C4-2B (cell line): Measurements from ENCODE around the gene PIGQ.

Source experiments
- ZFX ChIP-seq: fragments of 450-650 bp; IDR thresholded peaks from 2 replicates; pipeline ENCODE4 v1.6.1; 2017
- TF ChIP-seq, protein P1 (sequence below): fragments of 450-650 bp; conservative IDR thresholded peaks from 2 replicates; pipeline ENCODE4 v1.5.1; 2017; ENCODE audit warnings: mild to moderate bottlenecking

DNA sequence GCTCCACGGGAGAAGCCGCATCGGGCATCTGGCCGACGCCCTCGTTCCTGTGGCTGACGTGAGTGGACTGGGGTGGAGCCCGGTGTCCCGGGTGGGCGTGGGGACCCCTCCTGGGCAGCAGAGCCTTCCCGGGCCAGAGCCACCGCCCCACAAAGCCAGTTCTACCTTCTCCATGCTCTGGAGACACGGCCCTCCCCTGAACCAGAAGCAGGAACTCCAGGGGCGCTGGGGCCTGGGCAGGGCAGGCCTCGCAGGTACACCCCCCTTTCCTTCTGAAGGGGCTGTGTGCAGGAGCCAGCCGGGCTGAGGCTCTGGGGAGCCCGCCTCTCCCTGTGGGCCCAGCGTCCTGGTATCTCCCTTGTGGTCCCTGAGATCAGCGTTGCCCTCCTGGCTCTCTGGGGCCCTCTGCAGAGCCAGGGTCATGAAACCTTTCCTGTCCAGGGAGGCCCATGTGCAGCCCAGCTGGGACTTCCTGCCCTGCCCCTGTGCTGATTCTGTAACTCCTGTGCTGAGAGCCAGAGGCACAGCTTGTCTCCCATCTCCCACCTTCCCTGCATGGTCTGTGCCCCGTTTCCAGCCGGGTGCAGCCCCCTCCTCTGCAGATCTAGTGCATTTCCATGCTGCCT, 6.5 kb downstream of the PIGQ start:
- TF ChIP-seq, protein P1, sequence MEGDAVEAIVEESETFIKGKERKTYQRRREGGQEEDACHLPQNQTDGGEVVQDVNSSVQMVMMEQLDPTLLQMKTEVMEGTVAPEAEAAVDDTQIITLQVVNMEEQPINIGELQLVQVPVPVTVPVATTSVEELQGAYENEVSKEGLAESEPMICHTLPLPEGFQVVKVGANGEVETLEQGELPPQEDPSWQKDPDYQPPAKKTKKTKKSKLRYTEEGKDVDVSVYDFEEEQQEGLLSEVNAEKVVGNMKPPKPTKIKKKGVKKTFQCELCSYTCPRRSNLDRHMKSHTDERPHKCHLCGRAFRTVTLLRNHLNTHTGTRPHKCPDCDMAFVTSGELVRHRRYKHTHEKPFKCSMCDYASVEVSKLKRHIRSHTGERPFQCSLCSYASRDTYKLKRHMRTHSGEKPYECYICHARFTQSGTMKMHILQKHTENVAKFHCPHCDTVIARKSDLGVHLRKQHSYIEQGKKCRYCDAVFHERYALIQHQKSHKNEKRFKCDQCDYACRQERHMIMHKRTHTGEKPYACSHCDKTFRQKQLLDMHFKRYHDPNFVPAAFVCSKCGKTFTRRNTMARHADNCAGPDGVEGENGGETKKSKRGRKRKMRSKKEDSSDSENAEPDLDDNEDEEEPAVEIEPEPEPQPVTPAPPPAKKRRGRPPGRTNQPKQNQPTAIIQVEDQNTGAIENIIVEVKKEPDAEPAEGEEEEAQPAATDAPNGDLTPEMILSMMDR, result no peak
- no peak for TF ChIP-seq ZFX
